ENCODE results near the gene YBX1.
"Not testable (repeated sequence)": the region's sequence is repeated elsewhere in the genome, so short reads cannot be mapped to it uniquely, and the experiment has no call there.

YBX1 gene

DNA sequence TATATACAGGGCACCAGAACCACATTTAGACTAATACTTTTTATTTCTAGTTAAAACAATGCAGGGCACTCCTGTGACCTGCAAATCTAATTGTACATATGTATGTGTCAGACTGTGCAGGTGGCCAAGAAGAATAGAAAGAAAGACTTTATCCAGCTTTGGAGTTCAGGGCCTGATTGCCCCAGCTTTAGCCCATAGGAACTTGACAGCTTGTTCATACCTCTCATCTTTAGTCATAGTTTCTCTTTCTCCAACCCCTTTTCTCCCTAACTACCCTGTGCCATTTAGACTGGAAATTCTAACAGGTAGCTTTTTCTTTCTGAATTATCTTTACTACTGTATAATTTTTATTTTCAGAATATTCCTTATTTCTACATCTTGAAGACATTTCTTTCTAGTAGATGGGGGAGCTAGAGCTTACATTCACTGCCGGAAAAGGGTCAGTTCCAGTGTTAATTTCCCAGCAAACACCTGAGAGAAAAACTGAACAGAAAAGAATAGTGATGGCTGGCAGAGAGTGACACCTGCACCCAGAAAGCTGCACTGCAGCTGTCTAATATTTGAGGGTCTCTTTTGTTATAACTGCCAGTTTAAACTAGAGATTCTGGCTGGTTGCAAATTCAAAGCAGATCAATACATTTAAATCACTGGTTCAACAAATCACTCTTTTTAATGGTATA lies 8.4 kb downstream of the YBX1 start:
- FAIRE-seq: no peak

DNA sequence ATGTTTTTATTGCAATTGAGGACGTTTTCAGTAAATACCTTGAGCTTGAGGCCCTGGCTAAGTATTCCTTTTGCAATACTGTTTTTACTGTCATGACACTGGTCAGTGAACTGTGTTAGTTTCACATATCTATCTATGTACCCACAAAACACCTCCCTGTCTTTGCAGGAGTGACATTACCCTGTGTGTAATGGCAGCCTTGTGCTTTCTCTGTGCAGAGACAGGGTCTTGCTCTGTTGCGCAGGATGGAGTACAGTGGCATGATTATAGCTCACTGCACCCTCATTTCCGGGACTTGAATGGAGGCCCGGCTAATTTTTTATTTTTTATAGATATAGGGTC lies 8.9 kb downstream of the YBX1 start:
- FAIRE-seq: no peak

DNA sequence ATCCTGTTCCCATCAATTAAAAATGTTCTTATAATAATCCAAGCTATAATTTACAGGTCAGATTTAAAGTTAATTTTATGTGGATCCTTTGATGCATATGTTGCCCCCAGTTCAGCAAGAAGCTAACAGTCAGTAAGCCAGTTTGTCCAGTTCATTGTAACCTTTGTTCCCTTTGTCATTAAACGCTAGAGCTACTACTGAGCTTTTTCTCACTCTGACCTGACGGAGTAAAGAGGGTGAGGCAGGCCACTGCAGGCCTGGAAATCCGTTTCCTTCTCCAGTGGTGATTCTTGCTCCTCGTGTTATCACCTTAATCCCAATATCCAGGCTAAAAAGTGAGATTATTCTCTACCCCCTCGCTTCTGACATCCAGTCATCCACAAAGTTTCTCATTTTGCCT lies 10.2 kb downstream of the YBX1 start:
- no peak for FAIRE-seq

DNA sequence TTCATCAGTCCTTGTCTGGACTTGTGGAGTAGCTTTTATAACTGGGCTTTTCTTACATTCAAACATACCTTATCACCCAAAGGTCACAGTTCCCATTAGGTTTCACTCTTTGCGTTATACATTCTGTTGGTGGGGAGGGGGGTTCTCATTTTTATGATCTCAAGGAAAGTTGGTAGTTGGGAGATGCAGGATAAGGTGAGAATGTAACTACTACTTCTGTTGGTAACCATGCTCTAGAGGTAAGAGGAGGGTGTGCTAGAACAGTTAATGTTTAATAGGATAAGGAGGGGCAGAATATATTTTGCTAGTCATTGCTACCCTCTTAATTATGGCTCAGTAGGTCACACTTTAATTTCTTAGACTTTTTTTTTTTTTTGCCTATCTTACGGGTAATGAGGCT lies 10.7 kb downstream of the YBX1 start:
- no peak for FAIRE-seq

DNA sequence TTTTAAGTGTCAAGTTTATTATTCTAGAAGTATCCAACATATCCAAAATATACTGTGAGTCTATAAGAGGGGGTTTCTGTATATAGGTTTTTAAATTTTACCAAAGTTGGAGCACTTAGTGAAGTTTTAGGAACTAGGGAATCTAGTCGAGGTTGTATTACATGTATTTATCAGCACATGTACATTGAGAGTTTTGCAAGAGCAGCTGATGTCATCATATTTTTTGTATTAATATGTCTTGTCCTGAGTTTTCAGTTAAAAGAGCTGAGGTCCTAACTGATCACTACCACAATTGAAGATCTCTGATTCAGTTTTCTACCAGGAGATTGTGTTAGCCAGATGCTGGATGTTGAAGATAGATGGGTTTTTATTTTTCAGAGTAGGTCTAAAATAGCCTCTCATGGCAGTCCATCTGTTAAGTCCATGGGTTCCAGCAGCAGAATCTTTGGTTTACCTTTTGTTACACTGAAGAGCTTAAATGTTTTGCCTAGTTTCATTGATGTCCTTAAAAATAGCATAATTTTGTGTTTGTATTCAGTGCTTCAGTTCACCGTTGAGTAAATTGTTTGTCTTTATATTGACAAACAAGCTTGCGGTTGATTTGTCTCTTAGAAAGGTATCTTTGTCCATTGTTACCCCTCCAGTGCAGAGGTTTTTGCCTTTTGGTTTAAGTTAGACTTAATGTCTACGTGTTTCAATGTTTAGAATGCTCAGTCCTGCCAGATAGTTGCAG lies 16.0 kb downstream of the YBX1 start:
- FAIRE-seq: no peak

DNA sequence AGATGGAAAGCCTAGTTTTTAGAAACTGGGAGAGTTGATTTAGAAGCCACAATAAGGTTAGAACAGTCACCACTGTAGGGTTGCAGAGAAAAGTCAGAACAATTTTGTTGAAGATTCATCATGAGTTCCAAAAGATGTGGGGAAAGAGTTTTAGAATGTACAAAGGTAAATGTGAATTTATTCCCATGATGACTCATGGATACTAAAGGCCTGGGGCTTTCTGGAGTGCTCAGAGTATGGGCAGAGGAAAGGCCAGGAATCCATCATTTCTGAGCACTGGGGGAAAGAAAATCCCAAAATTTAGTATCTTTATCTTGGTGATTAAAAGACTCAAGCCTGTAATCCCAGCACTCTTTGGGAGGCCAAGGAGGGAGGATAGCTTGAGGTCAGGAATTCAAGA lies 17.8 kb downstream of the YBX1 start:
- no peak for FAIRE-seq

DNA sequence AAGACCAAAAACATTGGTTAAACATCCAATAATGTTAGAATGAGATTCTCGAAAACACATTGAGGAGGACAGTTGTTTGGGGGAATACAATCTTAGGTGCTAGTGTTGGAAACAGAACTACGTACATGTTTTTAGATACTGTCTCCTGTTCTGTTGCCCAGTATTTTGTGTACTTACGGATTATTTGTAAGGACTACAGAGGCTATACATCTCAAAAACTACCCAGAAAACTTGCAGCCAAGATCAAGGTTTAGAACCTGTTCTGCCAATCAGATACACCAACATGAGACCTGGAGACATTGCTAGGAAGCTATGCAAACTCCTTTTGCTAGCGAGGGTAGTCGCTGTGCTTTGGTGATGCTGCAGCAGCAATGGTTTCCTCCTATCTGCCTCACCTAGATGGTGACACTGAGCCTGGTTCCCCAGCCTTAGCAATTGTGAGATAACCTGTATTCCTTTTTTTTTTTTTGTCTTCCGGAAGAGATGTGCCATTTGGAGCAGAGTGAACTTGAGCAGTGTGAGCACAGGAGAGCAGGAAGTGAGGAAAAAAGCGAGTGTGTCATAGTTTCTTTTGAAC lies 21.8 kb downstream of the YBX1 start:
- no peak for FAIRE-seq

DNA sequence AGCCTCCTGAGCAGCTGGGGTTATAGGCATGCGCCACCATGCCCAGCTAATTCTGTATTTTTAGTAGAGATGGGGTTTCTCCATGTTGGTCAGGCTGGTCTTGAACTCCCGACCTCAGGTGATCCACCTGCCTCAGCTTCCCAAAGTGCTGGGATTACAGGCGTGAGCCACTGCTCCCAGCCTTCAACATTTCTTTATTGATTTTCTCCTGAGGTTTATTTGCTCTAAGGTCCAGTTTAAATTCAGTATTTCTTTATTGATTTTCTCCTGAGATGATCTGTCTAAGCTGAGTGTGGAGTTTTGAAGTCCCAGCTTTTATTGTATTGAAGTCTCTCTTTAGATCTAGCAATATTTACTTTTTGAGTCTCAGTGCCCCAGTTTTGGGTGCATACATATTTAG lies 30.6 kb downstream of the YBX1 start:
- FAIRE-seq: not testable (repeated sequence)

DNA sequence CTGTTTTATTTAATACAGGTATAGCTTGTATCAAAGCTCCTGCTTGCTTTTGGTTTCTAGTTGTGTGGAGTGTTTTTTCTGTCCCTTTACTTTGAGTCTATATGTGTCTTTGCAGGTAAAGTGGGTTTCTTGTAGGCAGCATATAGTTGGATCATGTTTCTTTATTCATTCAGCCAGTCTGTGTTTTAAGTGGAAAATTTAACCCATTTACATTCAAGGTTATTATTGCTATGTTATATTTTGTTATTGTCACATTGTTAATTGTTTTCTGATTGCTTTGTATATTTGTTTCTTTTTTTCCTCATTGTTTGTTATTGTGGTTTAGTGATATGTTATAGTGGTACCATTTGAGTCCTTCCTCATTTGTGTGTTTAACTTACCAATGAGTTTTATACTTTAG lies 31.1 kb downstream of the YBX1 start:
- FAIRE-seq: no peak

DNA sequence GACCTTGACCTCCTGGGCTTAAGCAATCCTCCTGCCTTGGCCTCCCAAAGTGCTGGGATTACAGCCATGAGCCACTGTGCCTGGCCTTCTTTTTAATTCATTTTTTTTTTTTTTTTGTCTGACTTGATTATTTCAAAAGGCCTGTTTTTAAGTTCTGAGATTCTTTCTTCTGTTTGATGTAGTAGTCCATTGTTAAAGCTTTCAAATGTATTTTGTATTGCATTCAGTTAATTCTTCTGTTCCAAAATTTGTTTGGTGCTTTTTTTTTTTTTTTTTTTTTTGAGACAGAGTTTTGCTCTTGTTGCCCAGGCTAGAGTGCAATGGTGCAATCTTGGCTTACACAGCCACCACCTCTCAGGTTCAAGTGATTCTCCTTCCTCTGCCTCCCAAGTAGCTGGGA lies 32.2 kb downstream of the YBX1 start:
- FAIRE-seq: not testable (repeated sequence)

DNA sequence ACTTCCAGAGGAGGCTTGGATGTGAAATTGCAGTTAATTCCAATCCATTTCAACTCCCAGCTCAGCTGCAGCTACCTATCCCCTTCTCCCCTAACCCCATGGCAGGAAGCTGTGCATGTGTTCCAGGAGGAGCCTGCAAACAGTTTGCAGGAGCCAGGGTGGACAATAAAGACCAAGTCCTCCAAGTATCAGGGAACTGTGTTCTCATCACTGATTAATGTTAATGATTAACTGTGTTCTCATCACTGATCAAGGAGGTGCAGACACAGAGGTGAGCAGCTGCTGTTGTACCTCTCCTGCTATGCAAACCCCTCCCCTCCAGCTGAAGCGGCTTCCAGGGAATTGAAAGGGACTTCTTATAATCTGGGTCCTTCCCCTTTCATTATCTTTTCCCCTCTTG lies 38.6 kb downstream of the YBX1 start:
- FAIRE-seq: no peak

DNA sequence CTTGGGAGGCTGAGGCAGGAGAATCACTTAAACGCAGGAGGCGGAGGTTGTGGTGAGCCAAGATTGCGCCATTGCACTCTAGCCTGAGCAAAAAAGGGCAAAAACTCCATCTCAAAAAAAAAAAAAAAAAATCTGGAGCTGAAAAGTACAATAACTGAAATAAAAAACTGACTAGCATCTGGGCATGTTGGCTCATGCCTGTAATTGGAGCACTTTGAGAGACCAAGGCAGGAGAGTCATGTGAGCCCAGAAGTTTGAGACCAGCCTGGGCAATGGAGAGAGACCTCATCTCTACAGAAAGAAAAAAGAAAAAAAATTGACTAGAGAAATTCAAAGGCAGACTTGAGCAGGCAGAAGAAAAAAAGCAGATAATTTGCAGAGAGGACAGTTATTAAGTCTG lies 39.7 kb downstream of the YBX1 start:
- FAIRE-seq: no peak

DNA sequence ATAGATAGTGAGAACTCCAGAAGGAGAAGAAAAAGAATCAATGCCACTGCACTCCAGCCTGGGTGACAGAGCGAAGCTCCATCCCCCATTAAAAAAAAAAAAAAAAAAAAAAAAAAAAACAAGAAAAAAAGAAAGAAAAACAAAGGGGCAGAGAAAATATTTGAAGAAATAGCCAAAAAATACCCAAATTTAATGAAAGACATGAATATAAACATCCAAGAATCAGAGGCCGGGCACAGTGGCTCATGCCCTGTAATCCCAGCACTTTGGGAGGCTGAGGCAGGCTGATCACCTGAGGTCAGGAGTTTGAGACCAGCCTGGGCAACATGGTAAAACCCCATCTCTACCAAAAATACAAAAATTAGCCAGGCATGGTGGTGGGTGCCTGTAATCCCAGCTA lies 40.2 kb downstream of the YBX1 start:
- FAIRE-seq: not testable (repeated sequence)

DNA sequence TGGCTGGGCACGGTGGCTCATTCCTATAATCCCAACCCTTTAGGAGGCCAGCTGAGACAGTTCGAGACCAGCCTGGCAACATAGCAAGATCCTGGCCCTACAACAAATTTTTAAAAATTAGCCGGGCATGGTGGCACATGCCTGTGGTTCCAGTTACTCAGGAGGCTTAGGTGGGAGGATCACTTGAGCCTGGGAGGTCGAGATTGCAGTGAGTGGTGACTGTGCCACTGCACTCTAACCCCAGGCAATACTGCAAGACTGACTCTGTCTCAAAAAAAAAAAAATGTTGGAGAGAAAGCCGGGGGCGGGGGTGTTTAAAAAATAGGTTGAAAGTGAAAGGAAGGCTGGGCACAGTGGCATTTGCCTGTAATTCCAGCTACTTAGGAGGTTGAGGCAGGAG lies 41.3 kb downstream of the YBX1 start:
- no peak for FAIRE-seq

DNA sequence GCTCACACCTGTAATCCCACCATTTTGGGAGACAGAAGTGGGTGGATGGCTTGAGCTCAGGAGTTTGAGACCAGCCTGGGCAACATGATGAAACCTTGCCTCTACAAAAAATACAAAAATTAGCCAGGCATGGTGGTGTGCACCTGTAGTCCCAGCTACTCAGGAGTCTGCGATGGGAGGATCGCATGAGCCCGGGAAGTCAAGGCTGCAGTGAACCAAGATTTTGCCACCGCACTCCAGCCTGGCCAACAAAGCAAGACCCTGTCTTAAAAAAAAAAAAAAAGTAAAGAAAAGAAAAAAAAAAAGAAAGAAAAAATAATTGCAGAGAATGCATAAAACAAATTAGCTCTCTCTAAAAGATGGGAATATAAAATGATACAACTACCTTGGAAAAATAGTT lies 43.6 kb downstream of the YBX1 start:
- not testable (repeated sequence) for FAIRE-seq

DNA sequence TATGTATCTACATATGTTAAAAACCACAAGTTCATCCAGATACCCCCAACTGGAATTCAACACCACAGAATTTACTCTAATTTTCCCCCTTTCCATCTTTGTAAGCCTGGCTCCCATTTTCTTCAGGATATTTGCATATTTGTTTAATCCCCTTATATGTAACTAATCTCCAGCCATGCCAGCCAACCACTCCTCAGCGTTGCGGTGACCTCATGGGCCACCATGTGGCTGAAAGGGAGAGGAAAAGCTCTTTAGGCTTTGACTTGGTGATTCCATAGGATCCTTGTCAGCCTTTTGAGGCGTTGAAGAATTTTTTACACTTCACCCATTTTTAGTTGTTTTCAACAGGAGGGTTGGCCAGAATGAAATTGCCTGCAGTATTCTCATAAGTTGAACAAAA lies 47.8 kb downstream of the YBX1 start:
- FAIRE-seq: no peak

DNA sequence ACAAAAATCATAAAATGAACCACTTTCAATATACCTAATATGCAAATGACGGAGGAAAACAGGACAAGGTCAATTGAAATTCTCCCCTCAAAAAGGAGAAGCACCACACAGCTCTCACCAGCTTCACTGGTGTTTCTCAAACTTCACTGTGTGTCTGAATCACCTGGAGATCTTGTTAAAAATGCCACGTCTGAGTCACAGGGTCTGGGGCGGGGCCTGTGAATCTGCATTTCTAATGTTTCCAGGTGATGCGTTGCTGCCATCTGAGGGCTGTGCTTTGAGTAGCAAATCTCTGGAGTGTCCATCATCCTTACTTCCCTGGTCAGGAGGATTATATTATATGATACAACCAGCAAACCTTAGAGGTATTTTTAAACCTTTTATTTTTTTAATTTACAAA lies 48.8 kb downstream of the YBX1 start:
- FAIRE-seq: no peak

DNA sequence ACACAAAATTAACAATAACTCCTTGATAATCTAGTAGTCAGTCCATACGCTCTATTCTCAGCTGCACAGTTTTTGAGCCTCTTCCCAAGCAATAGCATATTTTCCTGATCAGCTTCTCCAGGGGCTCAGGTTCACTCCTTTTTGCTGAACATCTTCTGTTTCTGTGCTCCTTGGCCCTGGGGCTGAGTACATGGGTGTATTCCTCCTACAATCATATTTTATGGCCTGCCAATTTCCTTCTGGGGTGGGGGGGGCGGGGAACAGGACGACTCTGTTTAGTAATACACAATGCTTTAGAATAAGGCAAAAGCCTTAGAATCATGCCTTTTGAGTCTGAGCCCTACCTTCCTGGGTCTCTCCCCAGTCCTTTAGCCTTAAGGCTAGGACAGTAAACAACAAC lies 49.4 kb downstream of the YBX1 start:
- FAIRE-seq: no peak

DNA sequence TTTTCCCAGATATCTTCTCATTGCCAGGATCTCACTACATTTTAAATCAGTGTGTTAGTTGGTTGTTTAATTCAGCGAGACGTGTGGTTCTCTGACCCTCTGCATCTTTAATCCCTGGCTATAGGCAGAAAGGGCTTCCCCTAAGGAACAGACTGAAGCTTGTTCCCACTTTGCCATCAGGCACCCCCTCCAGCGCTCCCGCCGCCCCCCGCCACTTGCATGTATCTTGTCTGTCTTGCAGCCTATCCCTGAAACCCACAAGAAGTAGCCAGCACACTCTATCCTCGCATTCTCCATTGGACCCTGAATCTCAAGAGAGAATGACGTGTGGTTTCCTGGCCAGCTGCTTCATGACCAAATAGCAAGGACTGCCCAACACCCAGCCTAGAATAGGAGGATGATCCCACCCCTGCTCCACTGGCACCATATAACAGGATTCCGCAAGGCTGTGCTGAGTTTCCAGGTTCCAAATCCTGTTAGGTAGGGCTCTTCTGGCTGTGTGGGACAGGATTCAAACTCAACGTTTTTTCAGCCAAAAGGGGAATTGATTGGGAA lies 50.0 kb downstream of the YBX1 start:
- no peak for FAIRE-seq

DNA sequence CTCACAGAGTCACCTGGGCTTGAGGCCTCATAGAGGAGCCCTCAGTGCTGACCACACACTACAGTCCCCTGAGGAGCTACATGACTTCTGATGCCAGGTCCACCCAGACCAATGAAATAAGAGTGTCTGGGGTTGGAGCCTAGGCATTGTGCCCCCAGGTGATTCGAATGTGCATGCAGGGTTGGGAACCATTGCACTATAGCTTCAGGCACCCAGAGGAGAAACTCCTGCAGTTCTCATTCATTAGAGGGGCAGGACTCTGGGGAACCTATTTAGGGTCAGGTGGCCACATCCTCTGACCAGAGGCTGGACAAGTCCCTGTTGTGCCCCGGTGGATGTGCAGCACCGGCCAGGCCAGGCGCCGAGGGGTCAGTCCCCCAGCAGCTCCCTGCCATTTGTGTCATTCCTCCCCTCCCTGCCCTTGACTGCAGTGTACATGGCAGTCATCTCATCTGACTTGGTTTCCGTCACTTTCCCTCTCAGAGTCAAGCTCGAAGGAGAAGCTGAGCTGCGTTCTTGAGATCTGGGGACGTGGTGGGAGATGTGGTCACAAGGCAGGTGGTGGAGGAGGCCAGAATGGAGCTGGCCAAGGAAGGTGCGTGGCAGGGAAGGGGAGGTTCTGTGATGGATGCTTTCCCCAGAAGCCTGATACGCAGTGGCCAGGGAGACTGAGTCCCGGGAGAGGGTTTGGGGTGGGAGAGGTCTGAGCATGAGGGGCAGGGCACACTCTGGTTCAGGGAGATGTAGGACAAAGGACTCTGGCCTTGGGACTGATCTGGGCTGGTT lies 51.4 kb downstream of the YBX1 start:
- no peak for FAIRE-seq

DNA sequence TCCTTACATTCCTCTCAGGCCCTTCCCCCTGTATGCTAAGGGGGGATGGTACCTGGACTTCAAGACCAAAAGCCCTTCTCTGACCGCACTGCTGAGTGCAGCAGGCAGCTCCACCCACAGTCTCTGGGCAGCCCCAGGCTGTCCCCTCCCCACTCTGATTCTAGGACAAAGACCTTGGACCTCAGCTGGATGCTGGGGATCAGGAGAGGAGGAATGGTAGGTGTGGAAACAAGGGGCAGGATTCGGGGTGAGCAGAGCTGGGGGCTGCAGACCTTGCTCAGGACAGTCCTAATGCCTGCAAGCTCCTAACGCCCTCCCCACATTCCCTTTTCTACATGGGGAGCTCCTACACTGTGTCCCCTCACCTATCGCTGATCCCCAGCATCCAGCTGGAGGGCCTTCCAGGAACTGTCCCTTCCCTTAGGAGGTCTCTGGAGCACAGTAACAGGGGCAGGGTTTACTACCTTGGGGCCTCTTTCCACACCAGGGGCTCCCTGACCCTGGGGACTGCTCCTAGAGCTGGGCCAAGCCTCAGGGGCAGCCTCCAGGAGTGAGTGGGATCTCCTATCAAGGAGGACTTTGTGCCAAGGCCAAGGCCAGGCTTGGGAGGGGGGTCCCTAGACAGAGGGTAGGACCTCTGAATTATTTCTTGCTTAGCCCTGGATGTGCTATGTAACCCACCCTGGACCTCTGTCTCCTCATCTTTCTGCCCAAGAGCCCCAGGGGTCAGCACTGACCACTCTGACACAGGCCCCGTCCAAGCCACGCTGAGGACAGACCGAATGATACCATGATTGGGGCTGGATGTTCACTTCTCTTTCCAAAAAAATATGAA lies 52.2 kb downstream of the YBX1 start:
- no peak for FAIRE-seq

DNA sequence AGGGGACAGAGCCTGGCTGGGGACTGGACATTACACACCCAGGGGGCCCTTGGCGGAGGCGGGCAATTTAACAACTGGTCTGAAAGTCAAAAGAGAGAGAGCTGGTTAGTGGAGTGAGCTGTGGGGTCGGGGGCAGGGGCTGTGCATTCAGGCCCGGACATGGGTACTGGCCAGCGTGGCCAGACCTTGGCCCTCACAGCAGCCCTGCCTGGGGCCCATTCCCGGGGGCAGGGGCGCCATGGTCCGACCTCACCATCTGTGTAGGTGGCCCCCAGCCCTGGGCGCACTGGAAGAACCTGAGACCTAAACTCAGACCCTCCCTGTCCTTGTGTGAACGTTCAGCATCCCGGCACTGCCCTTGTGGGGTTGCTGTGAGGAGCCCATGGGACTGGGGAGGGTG lies 52.8 kb downstream of the YBX1 start:
- no peak for FAIRE-seq

Data from colon (tissue), 2 donors.